CD4-positive, alpha-beta T cell treated with Interferon alpha-2 for 1 hour (primary cell): ENCODE results near the gene CDKN1B.
A peak's percentile ranks its signal among the peaks of the same experiment; 100 is the strongest.

ENCODE experiments used
- DNase-seq, 2 donors: peaks; one replicate each; pipeline ENCODE4 v3.0.0-alpha.2; 2020 to 2022

Gene CDKN1B

DNA sequence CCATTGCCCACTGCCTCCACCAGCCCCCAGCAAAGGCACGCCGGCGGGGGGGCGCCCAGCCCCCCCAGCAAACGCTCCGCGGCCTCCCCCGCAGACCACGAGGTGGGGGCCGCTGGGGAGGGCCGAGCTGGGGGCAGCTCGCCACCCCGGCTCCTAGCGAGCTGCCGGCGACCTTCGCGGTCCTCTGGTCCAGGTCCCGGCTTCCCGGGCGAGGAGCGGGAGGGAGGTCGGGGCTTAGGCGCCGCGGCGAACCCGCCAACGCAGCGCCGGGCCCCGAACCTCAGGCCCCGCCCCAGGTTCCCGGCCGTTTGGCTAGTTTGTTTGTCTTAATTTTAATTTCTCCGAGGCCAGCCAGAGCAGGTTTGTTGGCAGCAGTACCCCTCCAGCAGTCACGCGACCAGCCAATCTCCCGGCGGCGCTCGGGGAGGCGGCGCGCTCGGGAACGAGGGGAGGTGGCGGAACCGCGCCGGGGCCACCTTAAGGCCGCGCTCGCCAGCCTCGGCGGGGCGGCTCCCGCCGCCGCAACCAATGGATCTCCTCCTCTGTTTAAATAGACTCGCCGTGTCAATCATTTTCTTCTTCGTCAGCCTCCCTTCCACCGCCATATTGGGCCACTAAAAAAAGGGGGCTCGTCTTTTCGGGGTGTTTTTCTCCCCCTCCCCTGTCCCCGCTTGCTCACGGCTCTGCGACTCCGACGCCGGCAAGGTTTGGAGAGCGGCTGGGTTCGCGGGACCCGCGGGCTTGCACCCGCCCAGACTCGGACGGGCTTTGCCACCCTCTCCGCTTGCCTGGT is at the start of gene CDKN1B:
Gene CDKN1B (plus strand): TSS at position 576 of the 793 bp plus-strand sequence. CDS start 472 bp downstream, outside the sequence.
- DNase-seq, result peak; percentile 90 to 94

DNA sequence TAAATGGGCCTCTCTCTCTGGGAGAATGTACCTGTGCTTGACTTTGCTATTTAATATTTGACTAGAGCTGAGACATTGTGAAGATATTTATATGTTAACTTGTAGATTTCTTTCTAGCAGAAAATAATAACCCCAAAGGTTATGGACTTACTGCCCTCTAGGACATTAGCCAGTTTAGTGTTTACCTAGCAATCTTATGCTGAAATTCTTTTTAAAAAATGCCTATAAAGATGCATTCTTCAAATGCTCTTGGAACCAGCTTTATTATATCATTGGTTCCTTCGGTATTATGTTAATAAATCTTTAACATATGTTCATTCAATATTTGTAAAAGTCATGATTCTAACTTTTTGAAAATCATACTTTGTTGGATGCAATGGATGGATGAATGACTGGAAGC is 49.2 kb upstream of the CDKN1B start:
- DNase-seq, result no peak

DNA sequence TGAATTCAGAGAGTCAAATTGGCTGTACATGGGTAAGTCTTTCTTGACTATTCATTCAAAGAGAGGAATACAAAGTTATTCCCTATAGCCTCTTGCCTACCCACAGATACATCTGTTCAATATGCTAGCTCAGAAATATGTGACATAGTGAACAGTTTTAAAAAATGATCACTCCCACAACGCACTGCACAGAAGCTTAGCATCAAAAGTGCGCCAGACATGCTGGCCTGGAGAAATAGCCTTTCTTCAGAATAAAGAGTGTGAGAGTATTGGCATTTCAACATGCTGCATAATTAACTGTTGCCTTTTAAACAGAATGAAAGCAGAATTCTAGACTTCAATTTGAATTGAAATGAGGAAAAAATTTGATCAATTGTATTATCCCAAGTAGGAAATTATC is 48.1 kb upstream of the CDKN1B start:
- no peak for DNase-seq

DNA sequence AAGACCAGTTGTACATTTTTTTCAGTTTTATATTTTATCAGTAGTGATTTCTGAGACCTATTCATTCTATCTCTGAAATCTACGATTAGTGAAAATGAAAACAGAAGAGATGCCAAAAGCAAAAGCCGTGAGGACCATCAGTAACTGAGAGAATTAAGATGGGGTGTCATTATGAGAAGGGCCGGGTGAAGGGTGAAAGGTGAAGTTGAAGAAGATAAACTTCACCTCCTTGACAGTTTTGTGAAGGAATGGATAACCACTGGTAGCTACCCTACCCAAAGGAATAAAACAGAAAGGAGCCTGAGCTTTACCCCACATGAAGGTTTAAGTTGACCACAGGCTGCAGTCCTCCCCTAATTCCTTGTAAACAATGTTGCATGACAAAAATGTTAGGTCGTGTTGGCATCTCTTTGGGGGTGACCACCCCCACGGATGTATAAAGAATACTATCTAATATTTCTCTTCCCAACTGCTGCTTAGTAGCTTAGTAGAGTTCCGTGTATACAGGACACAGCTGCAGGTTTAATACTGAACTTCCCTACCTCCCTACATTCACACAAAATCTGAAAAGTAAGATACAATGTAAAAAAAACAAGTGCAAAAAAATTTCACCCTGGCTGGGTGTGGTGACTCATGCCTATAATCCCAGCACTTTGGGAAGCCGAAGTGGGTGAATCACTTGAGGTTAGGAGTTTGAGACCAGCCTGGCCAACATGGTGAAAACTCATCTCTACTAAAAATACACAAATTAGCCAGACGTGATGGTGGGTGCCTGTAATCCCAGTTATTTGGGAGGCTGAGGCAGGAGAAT is 45.1 kb upstream of the CDKN1B start:
- no peak for DNase-seq

DNA sequence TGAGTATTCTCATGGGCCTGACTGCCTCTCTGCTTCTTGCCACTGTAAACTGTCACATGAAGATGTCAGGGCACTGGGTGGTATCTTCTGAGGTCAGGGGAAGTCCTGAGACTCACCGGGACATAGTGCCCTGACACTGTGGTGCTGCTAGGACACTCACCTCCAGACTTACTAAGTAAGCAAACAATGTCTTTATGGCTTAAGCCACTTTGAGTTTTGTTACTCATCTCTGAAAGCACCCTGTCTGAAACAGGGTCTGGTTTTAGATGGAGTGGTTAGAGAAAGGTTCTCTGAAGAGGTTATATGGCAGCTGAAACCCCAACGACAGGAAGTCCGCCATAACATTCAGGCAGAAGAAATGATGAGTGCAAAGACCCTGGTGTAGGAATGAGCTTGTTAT is 43.9 kb upstream of the CDKN1B start:
- no peak for DNase-seq

DNA sequence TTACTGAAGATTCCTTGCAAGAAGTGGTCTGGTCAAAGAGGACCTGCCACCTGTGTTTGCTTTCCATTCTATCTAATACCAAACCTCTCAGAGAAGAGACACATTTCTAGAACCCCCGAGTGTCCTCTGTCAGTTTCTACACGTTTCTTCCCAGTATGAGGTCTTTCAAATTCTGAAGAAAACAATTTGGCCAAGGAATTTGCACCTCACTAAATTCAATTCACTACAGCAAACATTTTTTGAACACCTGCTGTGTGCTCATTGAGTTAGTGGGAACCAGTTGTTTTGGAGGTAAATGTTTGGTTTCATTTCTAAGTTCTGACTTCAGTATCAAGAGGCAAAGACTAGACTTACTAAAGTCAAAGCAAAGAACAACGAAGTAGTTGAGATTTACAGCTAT is 40.6 kb upstream of the CDKN1B start:
- no peak for DNase-seq

DNA sequence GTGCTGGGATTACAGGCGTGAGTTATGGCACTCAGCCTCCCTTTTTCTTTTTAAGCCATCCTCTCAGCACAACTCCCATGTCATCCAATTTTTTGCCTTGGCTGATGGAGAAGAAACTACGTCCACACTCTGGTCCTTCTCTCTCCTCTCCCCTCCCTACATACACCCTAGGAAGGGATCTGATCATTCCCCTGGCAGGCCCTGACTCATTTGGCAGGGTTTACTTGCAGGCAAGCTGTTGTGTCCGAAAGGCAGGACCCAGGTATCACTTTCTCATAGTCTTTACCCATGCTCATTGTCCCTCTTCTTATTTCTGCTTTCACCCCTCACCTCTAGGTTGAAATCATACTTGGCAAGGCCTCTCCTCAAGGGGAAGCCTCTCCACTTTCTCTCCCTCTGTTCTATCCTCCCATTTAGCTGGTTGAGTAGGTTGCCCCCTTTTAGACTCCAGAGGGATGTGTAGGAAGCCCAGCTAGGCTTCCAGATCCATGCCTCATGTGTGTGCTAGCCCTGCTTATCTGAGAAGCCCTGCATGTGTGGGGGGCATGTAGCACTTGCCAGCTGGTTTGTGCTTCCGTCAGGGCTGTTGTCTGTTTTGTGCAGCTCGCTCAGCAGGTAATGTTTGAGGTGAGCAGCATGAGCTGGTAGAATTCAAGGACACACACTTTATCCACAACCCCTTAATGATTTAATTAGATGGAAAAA is 36.0 kb upstream of the CDKN1B start:
- no peak for DNase-seq

DNA sequence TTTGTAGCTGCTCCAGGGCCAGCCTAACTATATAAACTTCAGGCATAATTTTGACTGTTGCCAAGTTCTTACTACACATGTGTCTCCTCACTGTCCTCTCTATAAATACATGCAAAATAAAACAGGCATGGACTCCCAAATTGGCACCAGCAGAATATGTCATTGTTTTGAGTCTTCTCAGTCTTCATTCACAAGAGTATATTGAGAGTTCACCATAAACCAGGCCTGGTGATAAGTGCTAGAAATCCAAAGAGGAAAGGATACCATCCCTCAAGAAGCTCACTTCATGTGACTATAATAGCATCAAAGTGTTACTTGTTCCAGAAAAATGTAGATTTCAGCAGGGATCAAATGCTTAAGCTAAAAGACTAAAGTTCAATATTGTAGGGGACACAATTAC is 34.9 kb upstream of the CDKN1B start:
- DNase-seq, result no peak

DNA sequence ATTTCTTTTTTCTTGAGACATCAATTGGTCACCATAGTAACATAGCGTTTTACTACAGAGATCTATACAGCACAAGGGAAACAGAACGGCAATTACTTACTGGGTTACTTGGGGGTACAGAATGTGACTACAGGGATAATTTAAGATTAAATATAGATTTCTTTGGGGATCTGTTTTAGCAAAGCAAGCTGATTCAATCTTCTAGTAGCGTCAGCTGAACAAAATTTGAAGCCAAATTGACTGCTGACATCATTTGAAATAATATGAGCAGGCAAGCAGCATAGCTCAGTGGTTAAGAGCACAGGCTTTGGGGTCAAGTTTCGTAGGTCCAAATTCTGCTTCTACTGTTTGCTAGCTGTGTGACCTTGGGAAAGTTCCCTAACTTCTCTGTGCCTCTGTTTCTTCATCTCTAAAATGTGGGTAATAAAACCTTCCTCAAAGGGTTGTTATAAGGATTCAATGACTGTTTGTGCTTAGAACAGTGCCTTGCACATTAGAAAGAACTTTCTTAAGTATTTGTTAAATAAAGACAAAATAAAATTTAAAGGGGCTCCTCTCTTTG is 34.0 kb upstream of the CDKN1B start:
- no peak for DNase-seq

DNA sequence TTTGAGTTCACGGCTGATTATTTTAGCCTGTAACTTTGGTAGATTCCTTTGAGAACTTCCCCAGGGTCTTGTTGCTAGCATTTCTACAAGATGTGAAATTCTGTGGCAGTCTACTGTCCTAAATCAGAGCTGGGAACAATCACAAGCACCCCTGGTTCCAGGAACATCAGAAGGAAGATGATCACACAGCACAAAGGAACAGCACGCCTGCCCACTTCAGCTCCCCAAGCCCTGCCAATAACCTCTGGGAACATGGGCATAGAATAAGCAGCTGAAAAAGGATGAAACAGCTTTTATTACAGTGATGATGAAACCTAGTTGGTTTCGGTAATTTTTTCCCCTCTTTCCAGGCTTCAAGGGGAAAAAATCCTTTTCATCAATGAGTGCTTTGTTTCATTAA is 33.4 kb upstream of the CDKN1B start:
- DNase-seq, result no peak

DNA sequence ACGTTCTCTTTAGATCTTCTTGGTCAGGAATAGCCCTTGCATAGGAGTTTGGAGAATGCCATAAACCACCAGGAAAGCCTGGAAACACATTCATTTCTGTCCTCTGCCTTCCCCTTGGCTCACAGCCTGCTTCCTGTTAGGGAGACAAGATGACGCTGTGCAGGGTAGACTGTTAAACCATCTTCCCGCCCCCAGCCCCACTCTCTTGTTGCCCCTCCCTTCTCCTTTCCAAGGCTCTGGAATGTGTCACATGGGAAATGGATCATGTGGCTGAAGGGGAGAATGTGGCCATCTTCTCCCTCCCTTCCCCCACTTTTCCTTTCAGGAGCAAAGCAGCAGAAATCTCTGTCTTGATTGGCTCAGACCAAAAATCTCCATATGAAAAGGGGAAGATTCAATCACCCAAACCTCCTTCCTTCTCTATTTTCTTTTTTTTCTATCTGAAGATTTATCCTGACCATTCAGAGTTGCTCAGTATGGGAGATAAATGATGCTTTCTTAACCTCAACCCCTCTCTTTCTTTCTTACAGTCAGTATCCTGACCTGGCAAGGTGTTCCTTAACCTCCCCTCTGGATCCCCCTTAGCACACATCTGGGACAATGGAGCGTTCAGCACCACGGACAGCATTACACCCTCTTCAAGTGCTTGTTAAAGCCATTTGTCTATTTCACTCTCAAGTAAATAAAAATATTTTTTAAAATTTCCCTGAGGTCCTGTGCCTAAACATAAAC is 32.6 kb upstream of the CDKN1B start:
- no peak for DNase-seq

DNA sequence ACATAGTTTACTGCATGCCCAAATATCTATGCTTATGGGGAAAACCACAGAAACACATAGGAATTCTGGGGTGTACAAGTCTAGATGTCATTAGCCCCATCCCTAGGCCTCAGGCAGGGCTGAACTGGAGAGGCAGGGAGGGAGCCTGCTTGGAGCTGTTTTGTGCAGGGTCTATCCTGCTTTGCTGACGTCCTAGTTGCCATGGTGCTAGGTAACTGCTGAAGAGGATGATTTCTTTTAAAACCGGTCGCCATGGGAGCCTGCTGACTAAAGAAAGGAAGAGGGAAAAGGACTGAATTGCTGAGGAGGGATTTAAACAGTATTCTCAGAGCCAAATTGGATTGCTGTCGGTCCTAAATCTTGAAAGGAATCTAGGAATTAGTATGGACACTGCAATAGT is 31.9 kb upstream of the CDKN1B start:
- no peak for DNase-seq

DNA sequence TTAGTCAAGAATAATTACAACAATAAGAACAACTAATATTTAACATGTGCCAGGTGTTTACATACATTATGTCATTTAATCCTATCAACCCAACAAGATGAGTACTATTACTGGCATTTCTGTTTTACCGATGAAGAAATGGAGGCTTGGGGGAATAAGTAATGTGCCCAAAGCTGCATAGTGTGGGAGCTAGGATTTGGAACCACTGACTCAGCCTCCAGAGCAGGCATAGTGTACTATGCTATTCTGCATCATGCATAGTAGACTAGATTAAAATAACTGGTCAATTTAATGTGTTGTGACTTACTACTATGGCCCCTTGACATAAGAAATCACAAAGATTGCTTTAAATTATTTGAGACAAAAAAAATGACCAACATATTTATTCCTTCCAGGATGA is 30.7 kb upstream of the CDKN1B start:
- DNase-seq, result no peak

DNA sequence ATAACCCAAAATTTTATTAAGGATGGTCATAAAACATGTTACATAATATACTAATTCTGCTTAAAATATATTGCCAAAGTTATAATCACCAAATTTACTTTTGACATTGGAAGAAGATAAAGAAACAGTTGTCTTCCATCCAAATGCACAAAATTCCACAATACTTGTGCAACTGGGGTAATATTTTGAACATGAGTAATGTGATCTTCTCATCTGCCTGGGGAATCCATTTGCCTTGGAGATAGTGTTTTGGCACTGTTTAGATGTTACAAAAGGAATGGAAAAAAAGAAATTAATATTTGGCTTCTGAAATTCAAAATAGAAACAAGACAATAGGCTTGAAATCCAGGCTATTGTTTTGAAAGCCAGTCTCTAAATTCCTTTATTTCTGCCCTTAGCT is 30.2 kb upstream of the CDKN1B start:
- DNase-seq, result no peak

DNA sequence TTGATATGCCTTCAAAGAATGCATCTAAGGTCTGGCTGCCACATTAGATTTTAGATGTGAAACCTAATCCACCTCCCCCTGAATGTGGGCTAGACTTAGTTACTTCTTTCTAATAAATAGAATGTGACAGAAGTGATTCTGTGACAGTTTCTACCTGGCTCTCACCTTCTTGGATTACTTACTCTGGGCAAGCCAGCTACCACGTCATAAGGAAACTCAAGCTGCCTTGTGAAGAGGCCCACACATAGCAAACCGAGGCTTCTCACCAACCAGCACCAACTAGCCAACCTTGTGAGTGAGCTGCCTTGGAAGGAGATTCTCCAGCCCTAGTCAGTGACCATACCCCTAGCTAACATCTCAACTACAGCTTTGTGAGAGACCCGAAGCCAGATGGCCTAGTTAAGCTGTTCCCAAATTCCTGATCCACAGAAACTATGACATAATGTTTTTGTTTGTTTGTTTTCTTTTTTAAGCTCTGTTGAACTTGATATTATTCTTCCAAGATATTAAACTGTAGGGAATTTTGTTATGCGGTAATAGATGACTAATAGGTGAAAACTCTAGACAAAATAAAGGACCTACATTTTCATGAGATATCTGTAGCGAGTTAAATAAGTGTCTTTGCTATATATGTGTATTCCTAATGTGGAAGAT is 27.4 kb upstream of the CDKN1B start:
- DNase-seq, result no peak

DNA sequence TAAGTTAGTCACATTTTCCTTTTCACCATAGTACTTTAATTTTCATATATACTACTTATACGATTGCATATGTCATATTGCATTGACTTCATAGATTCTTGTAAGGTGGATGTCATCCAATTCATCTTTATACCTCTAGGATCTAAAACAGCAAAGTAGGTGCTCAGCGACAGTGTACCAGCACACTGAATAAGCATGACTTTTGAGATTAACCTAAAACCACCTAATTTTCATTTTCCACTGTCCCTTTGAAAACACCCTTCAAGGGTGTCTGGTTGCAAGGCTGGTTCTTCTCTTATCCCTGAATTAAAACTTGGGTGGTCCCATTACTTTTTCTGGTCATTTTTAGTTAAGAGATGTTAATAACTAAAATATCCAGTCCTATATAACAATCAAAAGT is 25.6 kb upstream of the CDKN1B start:
- DNase-seq, result no peak

DNA sequence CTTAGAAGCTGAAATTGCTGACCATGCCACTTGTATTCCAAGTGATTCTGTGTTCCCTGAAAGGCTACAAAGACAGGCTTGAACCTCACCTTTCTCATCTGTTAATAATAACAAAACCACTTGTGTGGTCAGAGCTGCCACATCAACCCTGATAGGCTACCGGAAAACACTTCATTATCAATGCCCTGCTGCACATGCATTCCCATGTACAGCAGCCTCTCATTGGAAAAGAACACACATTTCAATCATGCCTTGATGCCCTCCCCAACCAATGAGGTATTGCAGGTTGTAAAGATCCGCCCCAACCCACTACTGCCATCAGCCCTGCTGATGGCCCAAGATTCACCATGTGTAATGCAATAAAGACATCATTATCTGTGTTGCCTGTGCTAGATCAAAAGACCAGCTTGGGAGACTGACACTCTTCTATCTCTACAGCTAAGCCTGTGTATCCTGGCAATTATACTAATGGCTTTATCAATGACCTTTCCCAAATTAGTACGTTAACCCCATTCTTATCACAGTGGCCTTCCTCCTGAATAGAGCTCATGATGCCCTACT is 24.0 kb upstream of the CDKN1B start:
- no peak for DNase-seq

DNA sequence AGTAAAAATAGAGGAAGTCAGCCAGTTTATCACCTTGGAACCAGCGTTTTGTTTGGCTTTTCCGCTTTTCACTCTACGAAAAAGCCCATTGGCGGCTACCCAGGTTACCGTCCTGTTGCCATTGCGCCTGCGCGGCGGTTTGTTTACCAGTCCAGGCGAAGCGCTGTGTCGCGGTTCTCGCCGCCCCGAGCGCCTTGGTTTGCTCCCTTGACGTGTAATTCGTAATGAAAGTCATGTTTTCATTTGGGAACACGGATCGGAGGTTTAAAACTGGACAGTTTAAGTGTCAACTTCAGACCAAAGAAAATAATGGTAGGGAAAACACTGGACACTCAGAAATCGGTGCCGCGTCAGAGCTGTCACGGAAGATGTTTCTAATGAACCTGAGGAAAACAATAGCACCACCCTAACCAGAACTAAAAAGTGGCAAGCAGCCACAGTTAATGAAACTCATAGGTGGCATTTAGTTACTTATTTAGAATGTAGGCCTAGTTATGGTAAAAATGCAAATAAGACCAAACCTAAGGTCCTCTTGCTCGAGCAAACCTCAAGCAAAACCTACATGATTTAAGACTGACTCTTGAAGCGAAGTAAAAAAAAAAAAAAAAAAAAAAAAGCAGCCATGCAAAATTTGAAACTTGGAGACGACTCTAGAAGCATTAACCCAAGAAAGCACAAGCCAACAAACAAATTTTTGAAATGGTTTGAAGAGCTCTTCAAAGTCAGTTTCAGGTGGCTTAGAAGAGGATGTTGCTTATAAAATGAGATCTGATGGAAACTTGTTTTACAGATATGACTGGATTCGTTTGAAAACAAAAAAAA is 20.4 kb upstream of the CDKN1B start:
- DNase-seq, result peak; percentile 94

DNA sequence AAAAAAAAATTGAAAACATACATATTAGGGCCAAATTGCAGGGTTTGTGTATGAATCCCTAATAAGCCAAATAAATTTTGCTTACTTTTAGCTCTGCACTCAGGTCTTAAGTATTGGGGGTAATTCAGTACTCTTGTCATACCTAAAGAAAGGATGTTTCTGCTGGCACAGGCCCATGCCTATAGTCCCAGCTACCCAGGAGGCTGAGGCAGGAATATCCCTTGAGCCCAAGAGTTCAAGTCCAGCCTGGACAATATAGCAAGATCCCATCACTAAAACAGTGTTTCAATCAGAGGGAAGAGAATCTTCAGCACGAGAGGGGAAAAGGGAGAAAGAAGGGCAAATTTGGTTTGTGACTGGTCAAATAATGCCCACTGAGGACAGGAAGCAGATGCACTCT is 17.8 kb upstream of the CDKN1B start:
- DNase-seq, result no peak

DNA sequence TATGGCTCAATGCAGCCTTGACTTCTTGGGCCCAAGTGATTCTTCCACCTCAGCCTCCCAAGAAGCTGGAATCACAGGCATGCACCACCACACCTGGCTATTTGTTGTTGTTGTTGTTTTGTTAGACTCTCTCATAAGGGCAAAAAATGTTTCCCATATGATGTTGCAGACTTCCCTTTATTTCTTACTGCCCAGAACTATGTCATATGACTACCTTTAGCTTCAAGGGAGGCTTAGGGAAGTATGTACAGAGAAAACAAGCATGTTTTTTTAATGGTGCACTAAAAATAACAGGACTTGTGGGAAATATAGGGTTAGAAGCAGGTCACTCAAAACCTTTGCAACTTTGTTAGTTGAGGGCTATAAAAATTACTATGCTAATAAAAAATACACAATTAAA is 16.9 kb upstream of the CDKN1B start:
- no peak for DNase-seq

DNA sequence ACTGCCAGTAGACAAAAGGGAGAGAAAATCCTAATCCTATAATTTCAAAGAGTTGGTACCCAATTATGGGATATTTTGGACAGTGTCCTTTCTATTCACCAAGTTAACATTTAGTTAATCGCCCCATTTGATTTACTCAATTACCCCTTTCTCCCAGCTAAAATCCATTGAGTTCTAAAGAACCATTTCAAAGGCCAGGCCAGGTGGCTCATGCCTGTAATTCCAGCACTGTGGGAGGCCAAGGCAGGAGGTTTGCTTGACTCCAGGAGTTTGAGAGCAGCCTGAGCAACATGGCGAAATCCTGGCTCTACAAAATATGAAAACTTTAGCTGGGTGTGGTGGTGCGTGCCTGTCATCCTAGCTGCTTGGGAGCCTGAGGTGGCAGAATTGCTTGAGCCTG is 15.7 kb upstream of the CDKN1B start:
- DNase-seq, result no peak
